Measurements from ENCODE around the gene CCDC60. TPM values are rescaled to one million over a fixed set of nuclear protein-coding genes. Genes with fewer than 3 reads are reported as not detected.

The CCDC60 gene
- total RNA-seq, 4 donors from 2014 or later: not detected

- Histone ChIP-seq H3K27ac (no peak overlapping the region), H3K27me3 (no peaks in the 10 kb centered on the region), H3K4me3 (no peak overlapping the region), H3K36me3 (no peaks in the 10 kb centered on the region), H3K9me3 (no peaks in the 10 kb centered on the region), H3K4me1 (no peaks in the 10 kb centered on the region)
- in situ Hi-C loops (cut with MboI; ENCODE audit: low sequenced_read_pairs in 4 of 4) (loop anchor here in 3 of 4 donors (10.0 to 25.0 kb wide), 4 partner anchors 104 to 224 kb away; partner anchors contain the start of gene PRKAB1 (in 2 of the 3)), intact Hi-C loops (cut with DNase I; ENCODE audit: low total_unique reads) (loop anchor here (5.0 kb wide), 1 partner anchor 206 kb away; no protein-coding TSS in a partner anchor)
- DNase-seq: no peak
- no peak for ATAC-seq
- TF ChIP-seq, protein P1, sequence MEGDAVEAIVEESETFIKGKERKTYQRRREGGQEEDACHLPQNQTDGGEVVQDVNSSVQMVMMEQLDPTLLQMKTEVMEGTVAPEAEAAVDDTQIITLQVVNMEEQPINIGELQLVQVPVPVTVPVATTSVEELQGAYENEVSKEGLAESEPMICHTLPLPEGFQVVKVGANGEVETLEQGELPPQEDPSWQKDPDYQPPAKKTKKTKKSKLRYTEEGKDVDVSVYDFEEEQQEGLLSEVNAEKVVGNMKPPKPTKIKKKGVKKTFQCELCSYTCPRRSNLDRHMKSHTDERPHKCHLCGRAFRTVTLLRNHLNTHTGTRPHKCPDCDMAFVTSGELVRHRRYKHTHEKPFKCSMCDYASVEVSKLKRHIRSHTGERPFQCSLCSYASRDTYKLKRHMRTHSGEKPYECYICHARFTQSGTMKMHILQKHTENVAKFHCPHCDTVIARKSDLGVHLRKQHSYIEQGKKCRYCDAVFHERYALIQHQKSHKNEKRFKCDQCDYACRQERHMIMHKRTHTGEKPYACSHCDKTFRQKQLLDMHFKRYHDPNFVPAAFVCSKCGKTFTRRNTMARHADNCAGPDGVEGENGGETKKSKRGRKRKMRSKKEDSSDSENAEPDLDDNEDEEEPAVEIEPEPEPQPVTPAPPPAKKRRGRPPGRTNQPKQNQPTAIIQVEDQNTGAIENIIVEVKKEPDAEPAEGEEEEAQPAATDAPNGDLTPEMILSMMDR (IDR thresholded peaks at IDR 0.05 in 4 of 5, conservative IDR thresholded peaks at IDR 0.05 in 1 of 5): no peak
- no peak for TF ChIP-seq POLR2A (IDR thresholded peaks at IDR 0.05)
Observed at GRCh38 chr12:119440803-119441360, 106.4 kb downstream of the CCDC60 start.

DNA sequence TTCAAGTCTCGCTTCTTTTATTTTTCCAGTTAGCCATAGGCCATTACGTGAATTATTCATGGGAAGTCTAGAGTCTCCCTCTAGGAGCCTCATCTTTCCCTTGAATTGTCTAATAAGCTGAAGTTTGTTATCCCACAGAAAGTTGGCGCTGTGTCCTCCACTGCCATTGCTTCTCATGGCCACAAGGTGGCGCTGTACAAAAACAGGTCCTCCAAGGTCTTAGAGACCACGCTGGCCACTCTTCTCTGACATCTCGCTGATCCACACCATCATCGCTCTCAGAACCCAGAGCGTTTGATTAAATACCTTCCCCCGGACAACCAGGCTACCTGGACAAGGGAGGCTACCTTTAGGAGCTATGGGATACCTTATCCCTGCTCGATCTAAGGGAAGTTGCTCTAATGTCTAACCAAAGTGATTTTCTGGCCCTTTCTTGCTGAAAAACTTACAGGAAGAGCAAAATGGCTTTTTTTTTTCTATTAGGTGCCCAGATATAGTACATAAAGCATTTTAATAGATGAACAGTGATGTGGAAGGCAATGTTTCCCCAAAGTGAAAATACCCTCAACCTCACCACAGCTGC lies 110.0 kb downstream of the CCDC60 start:
- Histone ChIP-seq H3K36me3 (no peaks in the 10 kb centered on the region), H3K9me3 (no peaks in the 10 kb centered on the region), H3K27me3 (no peaks in the 10 kb centered on the region), H3K4me1 (no peaks in the 10 kb centered on the region), H3K27ac (no peak overlapping the region), H3K4me3 (no peak overlapping the region)
- TF ChIP-seq, protein P1 (IDR thresholded peaks at IDR 0.05 in 4 of 5, conservative IDR thresholded peaks at IDR 0.05 in 1 of 5): peak; percentile 69 to 86 (median 84)
- no peak for TF ChIP-seq POLR2A (IDR thresholded peaks at IDR 0.05)
- intact Hi-C loops (cut with DNase I; ENCODE audit: low total_unique reads): loop anchor here (2.0 to 5.0 kb wide), 2 partner anchors 203 to 214 kb away; no protein-coding TSS in a partner anchor
- in situ Hi-C loops (cut with MboI; ENCODE audit: low sequenced_read_pairs in 4 of 4): loop anchor here in 3 of 4 donors (10.0 to 25.0 kb wide), 4 partner anchors 100 to 220 kb away; partner anchors contain the start of gene PRKAB1 (in 2 of the 3)
- DNase-seq (peak; percentile 16 to 49), ATAC-seq (peak in 1 of 2 donors; percentile 54)

DNA sequence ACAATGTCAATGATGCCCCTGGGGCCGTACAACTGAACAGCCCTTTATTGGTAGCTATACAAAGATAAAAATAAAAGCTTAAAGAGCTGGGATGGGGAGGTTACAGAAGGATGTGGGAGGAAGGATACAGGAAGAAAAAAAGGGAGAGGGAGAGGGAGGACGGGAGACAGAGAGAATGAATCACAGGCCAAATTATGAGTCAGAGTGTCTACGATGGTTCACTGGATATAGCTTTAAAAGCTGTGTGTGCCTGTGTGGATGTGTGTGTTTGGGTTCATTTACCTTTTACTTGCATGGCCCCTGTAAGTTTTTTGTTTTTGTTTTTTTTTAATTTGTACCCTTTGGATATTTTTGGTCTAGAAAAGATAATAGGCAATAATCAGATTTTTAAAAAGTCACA lies 111.9 kb downstream of the CCDC60 start:
- no peak overlapping the region for H3K4me3 ChIP-seq
- no peaks in the 10 kb centered on the region for H3K27me3 ChIP-seq
- H3K9me3 ChIP-seq: no peaks in the 10 kb centered on the region
- H3K36me3 ChIP-seq: no peaks in the 10 kb centered on the region
- H3K4me1 ChIP-seq: no peaks in the 10 kb centered on the region
- DNase-seq (no peak), ATAC-seq (no peak)
- no peak overlapping the region for H3K27ac ChIP-seq
- intact Hi-C loops (cut with DNase I; ENCODE audit: low total_unique reads): no loop called here
- TF ChIP-seq, protein P1 (IDR thresholded peaks at IDR 0.05 in 4 of 5, conservative IDR thresholded peaks at IDR 0.05 in 1 of 5): no peak
- TF ChIP-seq POLR2A (IDR thresholded peaks at IDR 0.05): no peak
- in situ Hi-C loops (cut with MboI; ENCODE audit: low sequenced_read_pairs in 4 of 4): loop anchor here in 3 of 4 donors (10.0 to 25.0 kb wide), 4 partner anchors 98 to 218 kb away; partner anchors contain the start of gene PRKAB1 (in 2 of the 3)

GRCh38 chr12:119447126-119447525 lies 112.6 kb downstream of the CCDC60 start:
- H3K36me3 ChIP-seq: no peaks in the 10 kb centered on the region
- no peaks in the 10 kb centered on the region for H3K4me1 ChIP-seq
- intact Hi-C loops (cut with DNase I; ENCODE audit: low total_unique reads): no loop called here
- no peak for ATAC-seq
- H3K27me3 ChIP-seq: no peaks in the 10 kb centered on the region
- no peak overlapping the region for H3K4me3 ChIP-seq
- H3K27ac ChIP-seq: no peak overlapping the region
- TF ChIP-seq, protein P1 (IDR thresholded peaks at IDR 0.05 in 4 of 5, conservative IDR thresholded peaks at IDR 0.05 in 1 of 5): no peak
- no peak for TF ChIP-seq POLR2A (IDR thresholded peaks at IDR 0.05)
- no peaks in the 10 kb centered on the region for H3K9me3 ChIP-seq
- no peak for DNase-seq
- in situ Hi-C loops (cut with MboI; ENCODE audit: low sequenced_read_pairs in 4 of 4): loop anchor here in 3 of 4 donors (10.0 to 25.0 kb wide), 4 partner anchors 98 to 218 kb away; partner anchors contain the start of gene PRKAB1 (in 2 of the 3)

Measured in gastrocnemius medialis (tissue), 4 donors.